GM21825 (cell line): ENCODE results near the gene SLFN11.
"Not testable (repeated sequence)": the region's sequence is repeated elsewhere in the genome, so short reads cannot be mapped to it uniquely, and the experiment has no call there.

Source experiments
- ATAC-seq: cut with Tn5 transposase; IDR thresholded peaks from one replicate; pipeline ENCODE4 v1.9.1; 2021; ENCODE audit warnings: mild to moderate bottlenecking, moderate library complexity; ENCODE audit not compliant: unreplicated experiment

The SLFN11 gene

DNA sequence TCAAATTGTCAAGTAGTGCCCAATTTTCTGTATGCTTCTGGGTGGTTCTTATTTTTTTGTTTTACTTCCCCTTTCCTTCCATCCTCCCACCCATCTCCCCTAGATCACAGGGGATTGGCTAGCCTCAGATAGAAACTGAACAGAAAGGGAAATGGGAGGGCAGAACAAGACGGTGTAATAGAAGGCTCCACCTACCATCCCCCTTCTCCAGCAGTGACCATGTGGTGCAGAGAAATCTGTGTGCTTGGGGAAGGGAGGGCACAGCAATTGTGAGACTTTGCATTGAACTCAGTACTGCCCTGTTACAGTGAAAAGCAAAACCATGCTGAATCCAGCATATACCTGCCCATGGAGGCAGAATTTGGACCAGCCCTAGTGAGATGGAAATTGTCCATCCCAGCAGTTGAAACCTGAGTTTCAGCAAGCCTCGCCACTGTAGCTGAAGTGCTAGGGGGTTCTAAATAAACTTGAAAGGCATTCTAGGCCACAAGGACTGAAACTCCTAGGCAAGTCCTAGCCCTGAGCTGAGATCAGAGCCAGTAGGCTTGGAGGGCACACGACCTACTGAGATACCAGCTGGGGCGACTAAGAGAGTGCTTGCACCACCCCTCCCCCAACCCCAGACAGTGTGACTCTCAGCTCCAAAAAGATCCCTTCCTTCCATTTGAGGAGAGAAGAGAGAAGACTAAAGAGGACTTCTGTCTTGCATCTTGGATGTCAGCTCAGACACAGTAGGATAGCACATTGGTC, 5.2 kb downstream of the SLFN11 start:
- ATAC-seq: peak; percentile 93

DNA sequence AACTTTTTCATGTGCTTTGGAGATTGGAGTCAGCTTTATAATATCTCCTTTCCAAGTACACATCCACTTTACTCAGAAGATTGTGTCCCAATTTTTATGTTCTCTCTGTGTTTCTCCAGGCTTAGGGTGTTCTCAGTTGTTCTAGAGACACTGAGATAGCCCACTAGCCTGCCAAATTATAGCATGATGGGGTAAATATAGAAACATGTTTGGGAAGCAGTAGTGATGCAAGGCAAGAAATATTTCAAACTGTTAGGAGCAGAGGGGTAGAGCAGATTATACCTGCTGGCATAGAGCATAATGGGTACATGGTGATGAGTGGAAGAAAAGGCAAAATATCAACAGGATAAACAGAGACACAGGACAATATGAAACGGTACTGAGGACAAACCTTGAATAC, 12.4 kb downstream of the SLFN11 start:
- no peak for ATAC-seq

DNA sequence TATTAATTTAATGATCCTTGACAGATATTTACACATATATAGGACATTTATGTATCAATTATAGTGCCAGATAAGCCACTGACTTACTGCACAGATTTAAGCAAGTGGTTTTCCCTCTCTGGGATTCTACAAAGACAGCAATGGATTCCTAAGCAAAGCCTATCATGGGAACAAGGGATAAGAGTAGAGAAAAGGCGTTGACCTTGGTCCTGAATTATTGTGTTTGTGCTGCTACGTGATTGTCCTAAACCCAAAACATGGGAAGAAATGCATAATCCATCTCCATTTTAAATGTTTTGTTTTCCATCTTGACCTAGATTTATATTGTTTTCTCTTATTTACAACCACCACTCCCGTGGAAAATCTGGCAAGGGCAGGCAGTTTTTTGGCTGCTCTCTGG, 14.0 kb downstream of the SLFN11 start:
- no peak for ATAC-seq

DNA sequence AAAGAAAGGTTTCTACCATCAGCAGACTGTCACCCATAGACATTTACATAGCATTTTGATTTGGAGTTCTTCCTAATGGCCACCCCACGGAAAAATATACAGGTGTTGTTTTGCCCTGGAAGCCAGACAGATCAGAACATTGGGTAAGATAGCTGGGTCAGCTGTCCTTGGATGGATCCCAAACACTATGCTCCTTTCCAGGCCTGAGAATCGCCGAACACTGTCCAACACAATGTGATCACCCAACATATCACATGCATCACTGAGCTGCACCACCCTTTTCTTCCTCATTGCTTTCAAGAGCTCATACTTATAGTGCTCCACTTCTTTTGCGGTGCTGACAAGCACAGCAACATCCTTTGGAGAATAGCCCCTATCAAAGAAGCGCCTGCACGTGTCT, 21.1 kb downstream of the SLFN11 start:
- ATAC-seq: no peak

DNA sequence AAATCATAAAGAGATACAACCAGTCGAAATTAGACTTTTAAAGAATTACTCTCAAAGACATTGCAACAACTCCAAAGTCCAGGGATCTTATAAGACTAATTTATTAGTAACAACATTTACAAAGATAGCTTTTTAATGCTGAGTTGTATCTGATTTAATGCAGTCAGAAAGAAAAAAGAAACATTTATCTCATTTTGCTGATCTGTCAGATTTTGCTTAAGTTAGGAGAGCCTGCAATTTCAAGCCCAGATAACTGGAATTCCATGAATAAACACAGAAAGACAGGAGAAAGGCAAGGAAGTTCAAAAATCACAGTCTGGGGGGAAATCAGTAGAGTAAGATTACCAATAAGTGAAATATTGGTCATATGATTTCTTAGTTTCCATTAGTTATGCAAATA, 22.9 kb downstream of the SLFN11 start:
- ATAC-seq: no peak

DNA sequence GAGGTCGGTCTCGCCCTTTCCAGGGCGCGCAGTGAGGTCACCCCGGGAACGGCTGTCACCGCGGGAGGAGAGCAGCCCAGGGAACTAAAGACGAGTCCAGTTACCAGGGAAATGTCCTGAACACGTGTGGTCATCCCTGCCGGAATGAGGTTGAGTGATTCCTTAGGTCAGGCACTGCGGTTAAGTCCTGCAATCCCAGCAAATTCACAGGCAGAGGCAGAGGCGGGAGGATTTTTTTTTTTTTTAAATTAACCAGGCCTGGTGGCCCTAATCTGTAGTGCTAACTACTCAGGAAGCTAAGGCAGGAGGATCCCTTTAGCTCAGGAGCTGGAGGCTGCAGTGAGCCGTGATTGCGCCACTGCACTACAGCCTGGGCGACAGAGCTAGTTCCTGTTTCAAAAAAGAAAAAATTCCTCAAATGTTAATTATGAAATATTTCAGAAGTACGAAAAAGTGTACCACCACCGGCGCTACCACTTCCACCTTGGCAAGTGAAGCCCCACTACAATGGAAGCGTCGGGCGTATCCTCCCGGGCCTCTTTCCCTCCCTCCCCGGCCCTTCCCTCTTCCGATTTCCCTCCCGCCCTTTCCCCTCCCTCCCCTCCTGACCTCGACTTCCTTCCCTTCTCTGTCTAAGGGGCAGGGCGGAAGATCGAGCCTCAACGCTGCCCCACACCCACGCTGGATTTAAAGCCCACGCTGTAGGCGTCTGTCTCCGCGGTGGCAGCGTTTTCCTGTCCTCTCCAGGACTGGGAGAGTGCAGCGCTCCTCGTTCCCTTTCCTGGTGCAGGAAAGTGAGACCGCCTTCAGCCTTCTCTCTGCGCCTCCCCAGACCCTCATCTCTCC, 27.3 kb downstream of the SLFN11 start:
- ATAC-seq: no peak

DNA sequence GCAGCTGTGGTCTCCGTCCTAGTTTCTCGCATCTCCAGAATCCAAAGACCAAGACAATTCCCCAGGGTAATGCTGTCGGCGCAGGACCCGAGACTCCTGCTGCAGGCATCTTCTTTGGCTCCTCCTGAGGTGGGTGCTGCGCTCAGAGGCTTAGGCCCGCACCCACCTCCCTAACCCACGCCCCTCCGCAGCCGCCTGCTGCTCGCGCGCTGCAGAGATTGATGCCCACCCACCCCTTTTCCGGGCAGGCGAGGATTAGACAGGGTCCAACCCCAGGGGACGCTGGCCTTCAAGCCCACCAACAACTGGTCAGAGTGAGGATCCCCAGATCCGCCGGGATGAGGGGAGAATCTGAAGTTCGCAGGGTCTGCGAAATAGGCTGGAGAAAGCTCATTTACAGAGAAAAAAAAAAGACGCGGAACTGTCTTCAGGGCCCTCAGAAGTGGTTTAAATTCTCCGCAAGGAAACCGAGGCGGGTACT, 27.9 kb downstream of the SLFN11 start:
- no peak for ATAC-seq

DNA sequence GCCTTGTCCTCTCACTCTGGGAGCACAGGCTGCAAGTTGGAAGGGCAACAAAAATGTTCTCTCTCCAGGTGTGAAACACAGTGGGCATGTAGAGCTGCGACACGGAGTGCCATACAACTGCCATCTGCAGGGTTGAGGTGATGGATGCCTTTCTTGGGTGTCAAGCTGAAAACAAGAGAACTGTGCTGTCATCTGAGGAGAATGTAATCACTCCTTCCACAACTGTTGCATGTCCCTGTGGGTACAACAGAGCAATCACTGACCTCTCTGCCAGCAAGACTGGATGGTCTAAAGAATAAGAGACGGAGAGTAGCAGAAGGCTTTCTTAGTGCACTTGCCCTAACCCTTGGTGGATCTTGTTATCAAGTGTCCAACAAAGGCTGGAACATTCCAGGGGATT, 29.2 kb downstream of the SLFN11 start:
- no peak for ATAC-seq

DNA sequence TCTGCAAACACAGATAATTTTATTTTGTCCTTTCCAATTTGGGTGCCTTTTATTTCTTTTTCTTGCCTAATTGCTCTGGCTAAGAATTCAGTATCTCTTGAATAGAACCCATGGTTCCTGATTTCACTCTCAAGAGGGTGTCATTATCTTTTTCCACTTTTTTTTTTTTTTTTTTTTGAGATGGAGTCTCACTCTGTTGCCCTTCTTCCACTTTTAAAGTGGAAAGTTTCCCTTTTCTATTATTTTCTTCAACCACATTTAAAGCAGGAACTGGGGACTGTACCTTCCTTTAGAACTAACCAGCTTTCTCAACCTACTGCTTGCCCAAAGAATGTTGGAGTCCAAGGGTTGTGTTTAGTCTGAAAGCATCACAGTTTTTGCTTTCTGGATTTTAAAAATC, 31.1 kb downstream of the SLFN11 start:
- no peak for ATAC-seq

DNA sequence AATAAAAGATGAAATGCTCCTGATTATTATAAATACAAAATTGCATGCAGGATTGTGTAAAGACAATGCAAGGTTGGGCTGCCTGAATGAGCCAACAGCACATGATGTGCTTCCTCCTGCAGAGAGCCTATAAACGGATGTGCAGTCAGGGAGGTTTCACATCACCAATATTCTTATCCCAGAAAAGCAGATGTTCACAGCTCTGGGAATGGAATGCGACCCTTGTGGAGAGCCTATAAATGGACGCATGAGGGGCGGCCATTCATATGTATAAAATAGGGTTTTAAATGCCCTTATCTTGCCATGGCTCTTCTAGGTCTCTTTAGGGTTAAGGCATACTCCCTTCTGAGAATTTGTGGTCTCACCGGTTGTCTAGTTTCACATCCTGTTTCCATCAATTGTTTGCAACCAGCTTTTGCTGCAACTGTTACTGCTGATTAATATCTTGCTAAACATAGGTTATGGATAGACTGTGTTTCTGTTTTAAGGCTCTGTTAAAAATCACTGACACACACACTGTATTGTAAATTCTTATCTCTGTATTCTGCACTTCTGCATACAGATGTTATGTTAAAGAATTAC, 31.9 kb downstream of the SLFN11 start:
- no peak for ATAC-seq

DNA sequence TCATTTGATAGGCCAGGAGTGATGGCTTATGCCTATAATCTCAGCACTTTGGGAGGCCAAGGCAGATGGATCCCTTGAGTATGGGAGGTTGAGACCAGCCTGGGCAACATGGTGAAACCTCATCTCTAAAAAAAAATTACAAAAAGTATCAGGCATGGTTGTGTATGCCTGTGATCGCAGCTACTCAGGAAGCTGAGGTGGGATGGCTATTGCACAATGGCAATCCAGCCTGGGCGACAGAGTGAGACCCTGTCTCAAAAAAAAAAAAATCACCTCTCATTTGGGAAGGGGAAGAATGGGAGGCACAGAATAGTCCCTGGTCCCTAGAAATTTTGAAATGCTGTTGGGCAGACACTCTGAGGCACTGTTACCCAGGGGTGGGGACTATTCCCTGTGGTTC, 35.2 kb downstream of the SLFN11 start:
- ATAC-seq: no peak

DNA sequence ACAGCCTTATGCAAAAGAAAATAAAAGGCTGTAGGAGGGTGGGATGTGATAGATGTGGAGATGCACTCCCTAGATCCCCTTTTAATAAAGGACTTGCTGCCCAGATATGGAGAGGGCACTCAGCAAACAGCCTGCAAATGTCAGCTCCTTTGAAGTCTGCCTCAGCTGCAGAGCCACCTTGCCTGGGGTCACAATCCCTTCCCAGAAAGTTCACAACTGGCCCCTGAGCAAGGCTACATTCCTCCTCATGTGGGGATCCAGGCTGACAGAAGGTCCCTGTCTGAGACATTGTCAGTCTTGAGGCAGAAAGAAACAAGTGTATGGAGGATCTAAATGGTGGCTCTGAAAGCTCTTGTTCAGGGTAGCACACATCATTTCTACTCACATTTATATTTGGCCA, 36.1 kb downstream of the SLFN11 start:
- no peak for ATAC-seq

DNA sequence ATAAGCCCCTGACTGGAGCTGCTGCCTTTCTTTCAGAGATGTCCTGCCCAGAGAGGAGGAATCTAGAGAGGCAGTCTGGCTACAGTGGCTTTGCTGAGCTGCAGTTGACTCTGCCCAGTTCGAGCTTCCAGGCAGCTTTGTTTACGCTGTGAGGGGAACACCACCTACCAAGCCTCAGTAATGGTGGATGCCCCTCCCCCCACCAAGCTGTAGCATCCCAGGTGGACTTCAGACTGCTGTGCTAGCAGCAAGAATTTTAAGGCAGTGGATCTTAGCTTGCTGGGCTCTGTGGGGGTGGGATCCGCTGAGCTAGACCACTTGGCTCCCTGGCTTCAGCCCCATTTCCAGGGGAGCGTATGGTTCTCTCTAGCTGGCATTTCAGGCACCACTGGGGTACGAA, 39.8 kb downstream of the SLFN11 start:
- not testable (repeated sequence) for ATAC-seq

DNA sequence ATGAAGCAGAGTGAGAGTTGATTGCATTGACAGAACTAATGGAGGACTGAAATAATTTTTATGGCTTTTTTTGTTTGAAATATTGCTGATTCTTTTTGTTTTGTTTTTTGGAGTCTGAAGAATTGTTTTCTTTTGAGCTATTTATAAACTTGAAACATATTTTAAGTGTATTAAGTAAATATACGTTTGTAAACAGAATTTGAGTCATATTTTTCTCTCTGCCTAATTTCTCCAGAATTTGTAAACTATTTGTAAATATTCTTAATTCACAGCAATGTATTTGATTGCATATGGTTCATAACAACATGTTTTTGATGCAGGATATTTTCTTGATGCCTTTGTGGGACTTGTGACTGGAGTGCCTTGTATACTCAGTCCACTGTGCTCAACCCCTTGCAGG, 50.7 kb downstream of the SLFN11 start:
- ATAC-seq: no peak

DNA sequence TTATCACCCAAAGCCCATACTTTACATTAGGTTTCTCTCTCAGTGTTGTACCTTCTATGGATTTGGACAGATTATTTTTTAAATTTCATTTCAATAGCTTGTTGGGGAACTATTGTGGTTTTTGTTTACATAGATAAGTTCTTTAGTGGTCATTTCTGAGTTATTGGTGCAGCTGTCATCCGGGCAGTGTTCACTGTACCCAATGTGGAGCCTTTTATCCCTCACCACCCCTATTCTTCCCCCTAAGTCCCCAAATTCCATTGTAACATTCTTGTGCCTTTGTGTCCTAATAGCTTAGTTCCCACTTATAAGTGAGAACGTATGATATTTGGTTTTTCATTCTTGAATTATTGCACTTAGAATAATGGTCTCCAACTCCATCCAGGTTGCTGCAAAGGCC, 57.5 kb downstream of the SLFN11 start:
- ATAC-seq: no peak

DNA sequence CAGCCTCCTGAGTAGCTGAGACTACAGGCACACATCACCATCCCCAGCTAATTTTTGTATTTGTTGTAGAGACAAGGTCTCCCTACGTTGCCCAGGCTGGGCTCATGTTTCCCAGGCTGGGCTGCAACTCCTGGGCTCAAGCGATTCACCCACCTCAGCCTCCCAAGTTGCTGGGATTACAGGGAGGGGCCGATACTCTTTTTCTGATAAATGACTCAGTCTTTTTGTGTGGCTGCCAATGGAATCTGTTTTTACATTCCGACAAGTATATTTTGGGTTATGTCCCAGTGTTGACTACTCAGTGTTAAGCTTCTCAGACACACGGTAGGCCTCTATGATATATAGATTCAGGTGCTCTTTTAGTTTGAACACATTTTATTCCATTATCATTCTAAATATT, 58.1 kb downstream of the SLFN11 start:
- ATAC-seq: no peak

DNA sequence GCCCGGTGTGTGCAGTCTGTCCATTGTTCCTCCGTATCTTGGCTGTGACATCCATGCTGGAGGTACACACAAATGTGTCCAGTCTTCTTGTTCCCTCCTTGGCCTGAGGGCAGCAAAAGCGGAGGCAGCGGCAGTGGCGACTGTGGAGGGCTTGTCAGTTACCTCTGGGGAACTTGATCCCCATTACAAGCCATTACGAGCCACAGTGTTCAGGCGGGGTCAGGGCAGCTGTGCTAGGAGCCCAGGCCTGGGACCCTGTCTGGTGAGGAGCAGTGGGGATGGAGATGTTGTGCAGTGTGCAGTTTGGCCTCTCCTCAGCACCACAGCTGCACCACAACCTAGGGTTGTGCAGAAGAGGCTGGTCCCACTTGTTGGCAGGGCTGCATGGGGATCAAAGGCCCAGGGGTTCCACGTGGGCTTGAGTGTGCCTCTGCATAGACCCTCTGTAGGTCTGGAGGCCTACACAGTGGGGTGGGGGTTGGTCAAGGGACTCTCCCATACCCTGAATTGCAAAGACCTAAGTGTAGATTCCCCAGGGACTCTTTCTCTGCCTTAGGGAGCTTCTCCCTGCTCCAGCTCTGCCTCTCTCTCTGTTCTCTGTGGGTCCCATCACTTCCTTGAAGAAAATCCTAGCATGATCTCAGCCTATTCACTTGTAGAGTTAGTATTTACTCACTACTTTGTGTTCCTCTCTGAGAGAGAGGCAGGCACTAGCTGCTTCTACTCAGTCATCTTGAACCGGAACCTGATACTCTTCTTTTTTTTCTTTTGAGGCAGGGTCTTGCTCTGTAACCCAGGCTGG, 58.8 kb downstream of the SLFN11 start:
- no peak for ATAC-seq

DNA sequence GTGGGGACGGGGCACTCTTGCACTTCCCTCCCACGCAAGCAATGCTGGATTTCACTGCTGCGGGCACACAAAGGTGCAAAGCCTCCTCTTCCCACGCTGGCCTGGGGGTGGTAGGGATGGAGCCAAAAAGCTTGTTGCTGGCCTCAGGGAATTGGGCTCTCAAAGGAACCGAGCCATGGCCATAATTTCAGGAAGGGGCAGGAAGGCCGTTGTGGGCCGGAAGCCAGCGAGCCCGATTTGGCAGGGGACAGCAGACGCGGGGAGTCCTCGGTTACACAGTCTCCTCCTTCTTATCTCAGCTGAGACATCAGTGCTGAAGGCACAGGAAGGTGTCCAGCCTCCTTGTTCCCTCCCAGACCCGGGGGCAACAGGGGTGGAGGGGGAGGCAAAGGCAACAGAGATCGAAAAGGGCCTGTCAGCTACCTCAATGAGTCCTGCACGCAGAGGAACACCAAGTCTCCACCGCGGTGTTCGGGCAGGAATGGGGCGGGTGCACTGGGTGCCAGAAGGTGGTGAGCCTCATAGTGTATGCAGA, 59.5 kb downstream of the SLFN11 start:
- no peak for ATAC-seq

DNA sequence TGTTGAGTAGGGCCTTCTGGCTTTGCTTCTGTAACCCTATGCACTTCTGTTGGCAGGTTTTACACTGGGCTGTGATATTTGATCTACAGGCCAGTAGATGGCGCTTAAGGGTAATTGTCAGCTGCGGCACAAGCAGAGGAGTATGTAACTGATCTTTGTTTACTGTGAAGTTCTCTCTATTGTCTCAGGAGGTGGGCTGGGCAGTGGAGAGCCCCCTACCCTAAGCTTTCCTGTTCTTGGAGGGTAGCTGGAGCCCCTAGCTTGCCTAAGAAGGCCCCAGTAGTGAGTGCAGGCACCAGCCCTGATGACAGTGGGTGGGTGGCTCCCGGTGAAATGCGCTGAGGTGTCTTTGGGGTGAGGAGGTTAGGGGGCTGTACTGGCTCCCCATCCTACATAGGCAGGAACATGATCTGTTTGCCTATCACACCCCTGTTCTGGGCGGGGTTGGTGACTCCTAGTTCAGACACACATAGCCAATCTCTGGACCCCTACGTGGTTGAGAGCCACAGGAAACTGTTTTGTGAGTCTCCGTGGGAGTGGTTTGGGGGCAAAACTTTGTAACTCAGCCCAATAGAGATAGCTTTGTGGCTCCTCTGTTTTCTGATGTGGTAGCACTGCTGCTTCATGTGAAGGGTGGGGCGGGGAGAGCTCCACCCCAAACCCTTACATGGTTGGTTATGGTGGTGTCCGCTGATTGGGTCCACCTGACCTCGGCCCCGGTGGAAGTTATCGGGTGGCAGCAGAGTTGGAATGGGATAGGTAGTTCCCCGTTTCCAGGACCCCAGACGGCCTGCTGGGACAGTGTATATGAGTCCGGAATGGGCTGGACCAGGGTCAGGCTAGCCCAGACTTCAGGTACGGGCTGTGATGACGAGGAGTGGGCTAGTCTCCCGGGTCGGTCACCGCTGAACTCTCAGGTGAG, 60.4 kb downstream of the SLFN11 start:
- no peak for ATAC-seq

DNA sequence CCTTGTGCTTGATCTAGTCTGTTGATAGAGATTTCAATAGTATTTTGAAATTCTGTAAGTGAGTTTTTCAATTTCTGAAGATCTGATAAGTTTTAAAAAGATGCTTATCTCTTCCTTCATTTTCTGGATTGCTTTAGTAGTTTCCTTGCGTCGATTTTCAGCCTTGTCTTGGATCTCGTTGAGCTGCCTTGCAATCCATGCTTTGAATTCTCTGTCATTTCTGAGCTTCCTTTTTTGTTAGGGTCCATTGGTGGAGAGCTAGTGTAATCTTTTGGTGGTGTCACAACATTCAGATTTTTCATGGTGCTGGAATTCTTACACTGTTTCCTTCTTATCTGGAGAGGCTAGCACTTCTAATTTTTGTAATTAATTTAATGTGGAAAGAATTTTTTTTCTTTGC, 61.1 kb downstream of the SLFN11 start:
- ATAC-seq: no peak
